Fibroblast of pulmonary artery (primary cell): ENCODE data around the gene DEPDC4.

Source experiments
- DNase-seq: peaks from one replicate; pipeline ENCODE4 v3.0.0-alpha.2; 2010; ENCODE audit warnings: low read depth
- H3K4me3 ChIP-seq: replicated peaks from 2 replicates; pipeline ENCODE4 v1.5.1; 2011; ENCODE audit warnings: low read depth, mild to moderate bottlenecking, control low read depth, low read length, moderate library complexity
- TF ChIP-seq, protein P1 (sequence below): IDR thresholded peaks from 2 replicates; pipeline ENCODE4 v1.5.1; 2011; ENCODE audit warnings: mild to moderate bottlenecking, control low read depth, low read length, inconsistent platforms; ENCODE audit errors: missing control alignments

Gene DEPDC4

GRCh38 chr12:100258127-100258526 lies 8.8 kb downstream of the DEPDC4 start:
- H3K4me3 ChIP-seq: no peak overlapping the region
- DNase-seq: no peak
- TF ChIP-seq, protein P1, sequence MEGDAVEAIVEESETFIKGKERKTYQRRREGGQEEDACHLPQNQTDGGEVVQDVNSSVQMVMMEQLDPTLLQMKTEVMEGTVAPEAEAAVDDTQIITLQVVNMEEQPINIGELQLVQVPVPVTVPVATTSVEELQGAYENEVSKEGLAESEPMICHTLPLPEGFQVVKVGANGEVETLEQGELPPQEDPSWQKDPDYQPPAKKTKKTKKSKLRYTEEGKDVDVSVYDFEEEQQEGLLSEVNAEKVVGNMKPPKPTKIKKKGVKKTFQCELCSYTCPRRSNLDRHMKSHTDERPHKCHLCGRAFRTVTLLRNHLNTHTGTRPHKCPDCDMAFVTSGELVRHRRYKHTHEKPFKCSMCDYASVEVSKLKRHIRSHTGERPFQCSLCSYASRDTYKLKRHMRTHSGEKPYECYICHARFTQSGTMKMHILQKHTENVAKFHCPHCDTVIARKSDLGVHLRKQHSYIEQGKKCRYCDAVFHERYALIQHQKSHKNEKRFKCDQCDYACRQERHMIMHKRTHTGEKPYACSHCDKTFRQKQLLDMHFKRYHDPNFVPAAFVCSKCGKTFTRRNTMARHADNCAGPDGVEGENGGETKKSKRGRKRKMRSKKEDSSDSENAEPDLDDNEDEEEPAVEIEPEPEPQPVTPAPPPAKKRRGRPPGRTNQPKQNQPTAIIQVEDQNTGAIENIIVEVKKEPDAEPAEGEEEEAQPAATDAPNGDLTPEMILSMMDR: no peak

GRCh38 chr12:100254876-100255275 lies 12.0 kb downstream of the DEPDC4 start:
- no peak overlapping the region for H3K4me3 ChIP-seq
- TF ChIP-seq, protein P1: no peak
- peak; percentile 7 for DNase-seq

DNA sequence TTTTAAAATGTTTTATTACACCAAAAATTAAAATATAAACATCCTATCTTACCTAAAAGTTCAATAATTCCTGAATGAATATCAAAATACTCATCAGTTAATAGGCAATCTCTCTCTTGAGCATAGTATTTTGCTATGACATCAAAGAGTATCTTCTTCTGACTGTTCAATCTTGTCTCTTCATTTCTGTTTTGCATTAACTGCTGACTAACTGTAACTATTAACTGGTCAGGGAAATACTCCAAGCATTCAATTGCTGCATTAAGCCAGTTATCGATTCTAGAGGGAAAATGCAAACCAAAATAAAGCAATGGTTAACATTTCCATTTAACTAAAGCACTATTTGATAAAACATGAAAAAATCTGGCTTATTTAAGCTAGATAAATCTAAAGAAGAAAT lies 13.4 kb downstream of the DEPDC4 start:
- DNase-seq: no peak
- TF ChIP-seq, protein P1: no peak
- H3K4me3 ChIP-seq: no peak overlapping the region

DNA sequence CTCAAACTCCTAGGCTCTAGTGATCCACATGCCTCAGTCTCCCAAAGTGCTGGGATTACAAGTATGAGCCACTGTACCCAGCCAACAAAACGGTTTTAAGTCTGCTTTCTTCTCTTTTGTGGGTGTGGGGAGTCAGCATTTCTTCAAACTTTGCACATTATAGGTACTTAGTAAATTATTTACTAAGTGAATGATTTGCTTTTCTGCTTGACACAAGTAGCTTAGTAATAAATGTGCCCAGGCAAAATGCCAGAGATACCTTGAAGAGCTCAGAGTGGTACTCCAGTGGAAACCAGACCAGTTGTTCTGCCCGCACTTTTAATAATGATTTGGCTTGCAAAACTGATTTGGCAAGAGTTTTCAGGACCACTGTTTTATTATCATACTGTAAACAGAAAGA lies 15.0 kb downstream of the DEPDC4 start:
- no peak for DNase-seq
- TF ChIP-seq, protein P1: no peak

DNA sequence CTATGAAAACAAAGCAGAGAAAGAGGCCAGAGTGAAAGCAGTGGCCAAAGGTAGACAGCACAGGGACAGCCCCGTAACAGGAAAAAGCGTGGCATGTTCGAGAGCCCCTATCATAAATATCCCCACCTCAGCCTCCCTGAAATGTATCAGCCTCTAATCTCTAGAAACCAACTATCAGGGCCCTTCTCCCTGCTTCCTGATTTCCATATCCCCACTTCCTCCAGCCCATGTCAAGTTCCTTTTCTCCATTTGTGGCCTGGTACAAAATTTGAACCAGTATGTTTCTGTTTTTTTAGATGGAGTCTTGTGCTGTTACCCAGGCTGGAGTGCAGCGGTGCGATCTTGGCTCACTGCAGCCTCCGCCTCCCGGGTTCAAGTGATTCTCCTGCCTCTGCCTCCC lies 16.9 kb downstream of the DEPDC4 start:
- TF ChIP-seq, protein P1: no peak
- DNase-seq: no peak
- H3K4me3 ChIP-seq: no peak overlapping the region

More for the DNA sequence above, 15.0 kb downstream of the DEPDC4 start:
- H3K4me3 ChIP-seq: no peak overlapping the region

- H3K4me3 ChIP-seq: no peak overlapping the region
- no peak for DNase-seq
- TF ChIP-seq, protein P1: no peak
These were observed 18.0 kb downstream of the DEPDC4 start for GRCh38 chr12:100248886-100249285.

GRCh38 chr12:100247765-100248164 lies 19.1 kb downstream of the DEPDC4 start:
- DNase-seq: no peak
- no peak overlapping the region for H3K4me3 ChIP-seq
- TF ChIP-seq, protein P1: no peak
